ENCODE results near the gene PLPPR4.
A peak's percentile ranks its signal among the peaks of the same experiment; 100 is the strongest.

The PLPPR4 gene

DNA sequence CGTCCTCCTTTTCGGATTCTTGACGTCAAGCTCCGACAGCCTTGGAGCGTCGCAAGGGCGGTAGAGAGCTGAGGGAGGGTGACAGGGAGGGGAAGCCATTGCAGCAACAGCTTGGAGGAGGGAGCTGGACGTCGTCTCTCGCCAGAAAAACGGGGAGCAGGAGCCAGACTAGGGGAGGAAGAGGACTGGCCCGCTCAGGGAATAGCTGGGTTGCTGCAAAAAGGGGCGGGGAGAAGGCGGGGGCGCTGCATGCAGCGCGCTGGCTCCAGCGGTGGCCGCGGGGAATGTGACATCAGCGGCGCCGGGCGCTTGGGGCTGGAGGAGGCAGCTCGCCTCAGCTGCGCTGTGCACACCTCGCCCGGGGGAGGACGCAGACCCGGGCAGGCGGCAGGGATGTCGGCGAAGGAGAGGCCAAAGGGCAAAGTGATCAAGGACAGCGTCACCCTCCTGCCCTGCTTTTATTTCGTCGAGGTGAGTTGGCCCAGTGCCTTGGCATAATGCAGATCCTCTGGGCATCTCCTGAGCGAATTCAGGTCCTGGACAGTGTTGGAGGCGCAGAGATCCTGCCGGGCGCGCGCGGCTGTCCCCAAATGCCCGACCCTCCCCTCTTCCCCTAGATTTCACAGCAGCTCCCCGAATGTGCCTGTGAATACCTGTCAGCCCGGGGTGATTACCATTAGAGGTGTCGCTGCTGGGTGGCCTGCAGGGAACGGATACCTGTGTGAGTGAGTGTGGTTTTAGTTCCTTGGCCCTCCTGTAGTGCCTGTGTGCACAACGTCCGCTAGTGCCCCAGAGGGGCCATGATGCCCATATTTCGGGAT, at the start of gene PLPPR4:
Gene PLPPR4 (plus strand): TSS at position 292 of the 821 bp plus-strand sequence. CDS start 102 bp downstream, at position 394.
- H3K4me3 ChIP-seq (ENCODE audit: low read depth, low read length): peak within 1 kb of the TSS; percentile 26; the same call in 1 of the 2 replicates
- TF ChIP-seq, protein P1, sequence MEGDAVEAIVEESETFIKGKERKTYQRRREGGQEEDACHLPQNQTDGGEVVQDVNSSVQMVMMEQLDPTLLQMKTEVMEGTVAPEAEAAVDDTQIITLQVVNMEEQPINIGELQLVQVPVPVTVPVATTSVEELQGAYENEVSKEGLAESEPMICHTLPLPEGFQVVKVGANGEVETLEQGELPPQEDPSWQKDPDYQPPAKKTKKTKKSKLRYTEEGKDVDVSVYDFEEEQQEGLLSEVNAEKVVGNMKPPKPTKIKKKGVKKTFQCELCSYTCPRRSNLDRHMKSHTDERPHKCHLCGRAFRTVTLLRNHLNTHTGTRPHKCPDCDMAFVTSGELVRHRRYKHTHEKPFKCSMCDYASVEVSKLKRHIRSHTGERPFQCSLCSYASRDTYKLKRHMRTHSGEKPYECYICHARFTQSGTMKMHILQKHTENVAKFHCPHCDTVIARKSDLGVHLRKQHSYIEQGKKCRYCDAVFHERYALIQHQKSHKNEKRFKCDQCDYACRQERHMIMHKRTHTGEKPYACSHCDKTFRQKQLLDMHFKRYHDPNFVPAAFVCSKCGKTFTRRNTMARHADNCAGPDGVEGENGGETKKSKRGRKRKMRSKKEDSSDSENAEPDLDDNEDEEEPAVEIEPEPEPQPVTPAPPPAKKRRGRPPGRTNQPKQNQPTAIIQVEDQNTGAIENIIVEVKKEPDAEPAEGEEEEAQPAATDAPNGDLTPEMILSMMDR (IDR thresholded peaks at IDR 0.05; ENCODE audit: control insufficient read depth, extremely low read depth, insufficient read depth): no peak
- no peak for DNase-seq (ENCODE audit: low read depth)

GRCh38 chr1:99216956-99217355, 47.3 kb upstream of the PLPPR4 start:
- H3K4me3 ChIP-seq (ENCODE audit: low read depth, low read length): no peak overlapping the region

GRCh38 chr1:99217599-99217998, 46.7 kb upstream of the PLPPR4 start:
- no peak for DNase-seq (ENCODE audit: low read depth)
- H3K4me3 ChIP-seq (ENCODE audit: low read depth, low read length): no peak overlapping the region
- TF ChIP-seq, protein P1 (IDR thresholded peaks at IDR 0.05; ENCODE audit: control insufficient read depth, extremely low read depth, insufficient read depth): no peak

More at GRCh38 chr1:99216956-99217355, 47.3 kb upstream of the PLPPR4 start:
- TF ChIP-seq, protein P1 (IDR thresholded peaks at IDR 0.05; ENCODE audit: control insufficient read depth, extremely low read depth, insufficient read depth): no peak
- no peak for DNase-seq (ENCODE audit: low read depth)

GRCh38 chr1:99218572-99218971, 45.7 kb upstream of the PLPPR4 start:
- no peak overlapping the region for H3K4me3 ChIP-seq (ENCODE audit: low read depth, low read length)
- TF ChIP-seq, protein P1 (IDR thresholded peaks at IDR 0.05; ENCODE audit: control insufficient read depth, extremely low read depth, insufficient read depth): no peak
- no peak for DNase-seq (ENCODE audit: low read depth)

DNA sequence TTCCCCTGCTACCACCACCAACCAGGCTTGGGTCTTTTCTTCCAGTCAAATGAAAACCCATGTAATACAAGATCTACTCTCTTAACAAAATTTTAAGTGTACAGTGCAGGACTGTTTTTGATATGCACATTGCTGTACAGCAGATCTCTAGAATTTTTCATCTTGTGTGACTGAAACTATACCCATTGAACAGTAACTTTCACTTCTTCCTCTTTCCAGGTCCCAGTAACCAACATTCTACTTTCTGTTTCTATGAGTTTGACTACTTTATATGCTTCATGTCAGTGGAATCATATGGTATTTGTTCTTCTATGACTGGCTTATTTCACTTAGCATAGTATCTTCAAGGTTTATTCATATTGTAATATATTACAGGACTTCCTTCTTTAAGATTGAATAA, 45.3 kb upstream of the PLPPR4 start:
- no peak overlapping the region for H3K4me3 ChIP-seq (ENCODE audit: low read depth, low read length)
- no peak for DNase-seq (ENCODE audit: low read depth)
- TF ChIP-seq, protein P1 (IDR thresholded peaks at IDR 0.05; ENCODE audit: control insufficient read depth, extremely low read depth, insufficient read depth): no peak

DNA sequence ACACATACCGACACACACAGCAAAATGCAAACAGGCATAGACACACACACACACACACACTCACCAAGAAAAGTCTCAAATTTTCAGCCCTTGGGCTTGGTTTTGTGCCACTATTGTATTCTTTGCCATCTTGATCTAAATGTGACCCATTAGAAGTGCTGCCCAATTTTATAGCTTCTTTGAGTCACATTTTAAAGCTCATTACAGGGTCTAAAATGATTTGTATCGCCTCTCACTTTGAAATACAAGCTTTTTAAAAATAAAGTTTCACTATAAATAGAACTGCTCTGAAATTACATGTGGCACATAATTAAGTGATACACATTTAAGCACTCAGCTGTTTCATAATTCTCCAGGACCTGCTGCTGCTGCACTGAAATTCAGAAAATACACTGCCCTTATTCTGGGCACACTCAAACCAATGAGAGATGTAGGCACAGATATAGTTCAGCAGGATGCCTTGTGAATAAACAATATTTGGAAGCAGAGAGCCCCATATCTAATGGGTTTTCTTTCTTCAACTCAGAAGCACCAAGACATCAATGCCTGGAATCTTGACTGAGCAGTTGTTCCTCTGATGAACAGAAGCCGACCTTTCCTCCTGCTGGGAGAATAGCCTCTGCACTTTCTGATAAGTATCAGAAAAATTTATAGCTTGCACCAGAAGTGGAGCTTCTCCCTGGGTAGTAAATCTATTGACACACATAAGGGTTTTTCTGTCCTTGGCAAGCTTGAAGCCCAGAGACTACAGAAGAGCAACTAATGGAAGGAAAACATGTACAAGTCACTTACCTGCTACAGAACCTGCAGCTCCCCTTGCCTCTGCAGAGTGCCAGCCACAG, 37.0 kb upstream of the PLPPR4 start:
- DNase-seq (ENCODE audit: low read depth): peak; percentile 26
- no peak overlapping the region for H3K4me3 ChIP-seq (ENCODE audit: low read depth, low read length)
- TF ChIP-seq, protein P1 (IDR thresholded peaks at IDR 0.05; ENCODE audit: control insufficient read depth, extremely low read depth, insufficient read depth): no peak

Measured in LNCaP clone FGC (cell line).